Measurements from ENCODE around the gene SYT17.
A peak's percentile ranks its signal among the peaks of the same experiment; 100 is the strongest.

SYT17 gene, protein sequence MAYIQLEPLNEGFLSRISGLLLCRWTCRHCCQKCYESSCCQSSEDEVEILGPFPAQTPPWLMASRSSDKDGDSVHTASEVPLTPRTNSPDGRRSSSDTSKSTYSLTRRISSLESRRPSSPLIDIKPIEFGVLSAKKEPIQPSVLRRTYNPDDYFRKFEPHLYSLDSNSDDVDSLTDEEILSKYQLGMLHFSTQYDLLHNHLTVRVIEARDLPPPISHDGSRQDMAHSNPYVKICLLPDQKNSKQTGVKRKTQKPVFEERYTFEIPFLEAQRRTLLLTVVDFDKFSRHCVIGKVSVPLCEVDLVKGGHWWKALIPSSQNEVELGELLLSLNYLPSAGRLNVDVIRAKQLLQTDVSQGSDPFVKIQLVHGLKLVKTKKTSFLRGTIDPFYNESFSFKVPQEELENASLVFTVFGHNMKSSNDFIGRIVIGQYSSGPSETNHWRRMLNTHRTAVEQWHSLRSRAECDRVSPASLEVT

GRCh38 chr16:19167710-19168370 lies at the start of gene SYT17:
TSS of gene SYT17 (plus strand) at chr16:19168240. CDS start at chr16:19168647, 407 bp downstream.
- TF ChIP-seq CTCF (IDR thresholded peaks at IDR 0.05) = peak; percentile 87

GRCh38 chr16:19118938-19119431 lies 49.1 kb upstream of the SYT17 start:
- TF ChIP-seq CTCF (IDR thresholded peaks at IDR 0.05) = no peak

- TF ChIP-seq CTCF (IDR thresholded peaks at IDR 0.05) = no peak
These were observed 48.5 kb upstream of the SYT17 start for GRCh38 chr16:19119564-19119963.

- no peak for TF ChIP-seq CTCF (IDR thresholded peaks at IDR 0.05)
These were observed 44.4 kb upstream of the SYT17 start for GRCh38 chr16:19123535-19124178.

- TF ChIP-seq CTCF (IDR thresholded peaks at IDR 0.05) = no peak
These were observed 41.7 kb upstream of the SYT17 start for GRCh38 chr16:19126300-19126699.

DNA sequence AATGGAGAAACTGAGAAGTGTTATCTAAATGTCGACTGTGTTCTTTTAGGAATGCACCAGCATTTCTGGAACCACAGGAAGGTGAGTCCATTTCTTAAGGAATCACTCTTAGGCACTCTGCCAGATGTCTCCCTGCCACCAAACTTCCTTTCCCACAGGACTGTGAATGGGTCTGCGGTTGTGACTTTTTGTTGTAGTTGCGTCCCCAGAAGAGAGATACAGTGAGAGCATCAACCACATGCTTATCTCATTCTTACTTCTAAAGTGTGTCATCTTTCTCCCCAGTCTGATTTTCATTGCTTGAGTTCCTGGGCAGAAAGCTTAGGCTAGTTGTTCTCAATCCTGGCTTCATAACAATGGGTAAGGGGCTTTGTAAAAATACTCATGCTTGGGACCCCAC lies 40.8 kb upstream of the SYT17 start:
- TF ChIP-seq CTCF (IDR thresholded peaks at IDR 0.05) = no peak

- no peak for TF ChIP-seq CTCF (IDR thresholded peaks at IDR 0.05)
These were observed 40.3 kb upstream of the SYT17 start for GRCh38 chr16:19127674-19128131.

Measured in LNCAP (cell line).